Loucy (cell line): ENCODE results near the gene SLC20A1.
"Not testable (repeated sequence)": the region's sequence is repeated elsewhere in the genome, so short reads cannot be mapped to it uniquely, and the experiment has no call there.

Experiments
- H2AFZ ChIP-seq: fragments of 200-600 bp; sonication (generic); 2 replicates; pipeline ENCODE4 v1.6.0; 2016; ENCODE audit warnings: antibody characterized with exemption, mild to moderate bottlenecking, low read length, moderate library complexity
- H3F3A ChIP-seq: fragments of 200-600 bp; 2 replicates; pipeline ENCODE4 v1.6.0; 2016; ENCODE audit warnings: antibody characterized with exemption, low read depth, mild to moderate bottlenecking
- H3K27me3 ChIP-seq: fragments of 200-600 bp; sonication (generic); 2 replicates; pipeline ENCODE4 v1.6.1; 2014; ENCODE audit warnings: low read length, mild to moderate bottlenecking; ENCODE audit not compliant: insufficient read depth, poor library complexity, severe bottlenecking
- H3K36me3 ChIP-seq: fragments of 200-600 bp; sonication (generic); 2 replicates; pipeline ENCODE4 v1.6.1; 2016; ENCODE audit warnings: low read length; ENCODE audit not compliant: insufficient read depth
- H3K4me1 ChIP-seq: fragments of 200-600 bp; sonication (generic); 2 replicates; pipeline ENCODE4 v1.5.1; 2014; ENCODE audit warnings: low read length, mild to moderate bottlenecking; ENCODE audit not compliant: insufficient read depth, poor library complexity, severe bottlenecking
- H3K4me2 ChIP-seq: fragments of 200-600 bp; sonication (generic); 2 replicates; pipeline ENCODE4 v1.6.0; 2014; ENCODE audit warnings: antibody characterized with exemption, low read length, low read depth, mild to moderate bottlenecking; ENCODE audit not compliant: poor library complexity, severe bottlenecking
- H3K4me3 ChIP-seq: fragments of 200-600 bp; sonication (generic); 2 replicates; pipeline ENCODE4 v1.5.1; 2014; ENCODE audit warnings: low read length, mild to moderate bottlenecking, mixed read lengths; ENCODE audit not compliant: poor library complexity, severe bottlenecking
- H3K79me2 ChIP-seq: fragments of 200-600 bp; sonication (generic); 2 replicates; pipeline ENCODE4 v1.6.1; 2014; ENCODE audit warnings: low read length; ENCODE audit not compliant: insufficient read depth
- H3K9ac ChIP-seq: fragments of 200-600 bp; sonication (generic); 2 replicates; pipeline ENCODE4 v1.6.0; 2014; ENCODE audit warnings: mild to moderate bottlenecking, low read depth, low read length, moderate library complexity; ENCODE audit not compliant: poor library complexity, severe bottlenecking
- H3K9me2 ChIP-seq: fragments of 200-600 bp; sonication (generic); replicated peaks from 2 replicates; pipeline ENCODE4 v1.6.1; 2016; ENCODE audit warnings: low read depth, low read length, mixed read lengths
- H3K9me3 ChIP-seq: fragments of 200-600 bp; sonication (generic); 2 replicates; pipeline ENCODE4 v1.6.1; 2014; ENCODE audit warnings: mild to moderate bottlenecking, antibody characterized with exemption, low read length, low read depth; ENCODE audit not compliant: insufficient read depth
- H4K20me1 ChIP-seq: fragments of 200-600 bp; sonication (generic); 2 replicates; pipeline ENCODE4 v1.6.0; 2014; ENCODE audit warnings: antibody characterized with exemption, low read length, mild to moderate bottlenecking; ENCODE audit not compliant: insufficient read depth, poor library complexity, severe bottlenecking
- CTCF ChIP-seq: fragments of 200-600 bp; sonication (generic); conservative IDR thresholded peaks from 2 replicates; pipeline ENCODE4 v1.5.1; 2014; ENCODE audit warnings: mild to moderate bottlenecking, antibody characterized with exemption, low read length
- EZH2phosphoT487 ChIP-seq: fragments of 200-600 bp; IDR thresholded peaks from 2 replicates; pipeline ENCODE4 v1.6.1; 2018; ENCODE audit warnings: antibody characterized with exemption, mild to moderate bottlenecking, moderate library complexity, borderline replicate concordance

Gene SLC20A1

GRCh38 chr2:112666761-112667122, 21.0 kb downstream of the SLC20A1 start:
- Histone ChIP-seq H3K36me3 (peaks cover 18% of the 10 kb centered on the region), H3K4me2 (peak overlapping the region; percentile 1), H3K9me3 (no peaks in the 10 kb centered on the region), H3K27me3 (no peaks in the 10 kb centered on the region), H3K79me2 (peaks cover 4% of the 10 kb centered on the region; the same call in 1 of the 2 replicates), H3K9me2 (no peaks in the 10 kb centered on the region), H3K4me1 (peaks cover 43% of the 10 kb centered on the region), H3K4me3 (no peak overlapping the region), H3F3A (peaks cover 7% of the 10 kb centered on the region; the same call in 1 of the 2 replicates), H4K20me1 (no peaks in the 10 kb centered on the region), H2AFZ (no peak overlapping the region), H3K9ac (no peak overlapping the region)
- TF ChIP-seq CTCF (no peak), EZH2phosphoT487 (no peak)

GRCh38 chr2:112667540-112667939, 21.8 kb downstream of the SLC20A1 start:
- not testable (repeated sequence) for H3K27me3 ChIP-seq, H3K4me2 ChIP-seq, H3F3A ChIP-seq, H3K79me2 ChIP-seq, H2AFZ ChIP-seq, H4K20me1 ChIP-seq, H3K9me2 ChIP-seq, H3K9ac ChIP-seq, H3K4me3 ChIP-seq, H3K9me3 ChIP-seq
- H3K36me3 ChIP-seq, result peaks cover 14% of the 10 kb centered on the region
- H3K4me1 ChIP-seq, result peaks cover 43% of the 10 kb centered on the region

- Histone ChIP-seq H3K4me2 (no peak overlapping the region), H3K36me3 (no peaks in the 10 kb centered on the region; the same call in 1 of the 2 replicates), H3K9me2 (no peaks in the 10 kb centered on the region), H3F3A (no peaks in the 10 kb centered on the region), H4K20me1 (no peaks in the 10 kb centered on the region), H2AFZ (no peak overlapping the region), H3K79me2 (no peaks in the 10 kb centered on the region), H3K4me1 (peaks cover 26% of the 10 kb centered on the region), H3K4me3 (no peak overlapping the region), H3K9me3 (no peaks in the 10 kb centered on the region), H3K27me3 (no peaks in the 10 kb centered on the region), H3K9ac (no peak overlapping the region)
- TF ChIP-seq EZH2phosphoT487, result no peak
- no peak for TF ChIP-seq CTCF
These were observed 23.9 kb downstream of the SLC20A1 start for GRCh38 chr2:112669667-112670066.

- no peak overlapping the region for H3K4me2 ChIP-seq
- H3K4me3 ChIP-seq, result no peak overlapping the region
- H3F3A ChIP-seq, result no peaks in the 10 kb centered on the region
- no peak overlapping the region for H3K9ac ChIP-seq
- no peak overlapping the region for H2AFZ ChIP-seq
- no peaks in the 10 kb centered on the region for H3K9me3 ChIP-seq
- no peaks in the 10 kb centered on the region for H3K79me2 ChIP-seq
- H4K20me1 ChIP-seq, result no peaks in the 10 kb centered on the region
- H3K27me3 ChIP-seq, result no peaks in the 10 kb centered on the region
- H3K36me3 ChIP-seq, result no peaks in the 10 kb centered on the region
- peaks cover 19% of the 10 kb centered on the region for H3K4me1 ChIP-seq
- no peaks in the 10 kb centered on the region for H3K9me2 ChIP-seq
- no peak for TF ChIP-seq CTCF
- TF ChIP-seq EZH2phosphoT487, result no peak
These were observed 24.7 kb downstream of the SLC20A1 start for GRCh38 chr2:112670252-112671022.
